HepG2 (cell line): Measurements from ENCODE around the gene CDH1. TPM values are rescaled to one million over a fixed set of nuclear protein-coding genes. Genes with fewer than 3 reads are reported as not detected.

Experiments
- ATAC-seq: fragments of 200-7000 bp; cut with Tn5 transposase; 3 replicates; pipeline ENCODE4 v1.9.1; 2020; ENCODE audit warnings: mild to moderate bottlenecking, moderate library complexity
- BruUV-seq: library from RNA; stranded (reverse); fragments of 400-500 nt; replicated peaks from 2 replicates; lab custom pipeline; 2021; lab: Mats Ljungman, UMichigan
- CTCF ChIA-PET: fragments of 300-600 bp; formaldehyde crosslinking; extraction: SDS; loops from one replicate; lab custom pipeline; 2021; ENCODE audit warnings: low total read pairs, inconsistent platforms, low intra/inter-chr PET ratio; lab: Yijun Ruan, JAX
- POLR2A ChIA-PET: fragments of 350-600 bp; sonication (Branson Sonifier 250); formaldehyde crosslinking; loops from one replicate; lab custom pipeline; 2020; ENCODE audit warnings: antibody characterized with exemption, inconsistent platforms; lab: Yijun Ruan, JAX
- DNase-seq: peaks from one replicate; pipeline ENCODE4 v3.0.0-alpha.2; 2015; ENCODE audit warnings: low spot score
- FAIRE-seq: peaks from 3 replicates; lab custom pipeline; 2011; peaks lifted over from hg19 to GRCh38; lab: Jason Lieb, UNC
- H2AFZ ChIP-seq: one replicate; pipeline ENCODE4 v1.6.1; 2011; ENCODE audit warnings: low read length, inconsistent platforms
- H3K27ac ChIP-seq: fragments of 300-600 bp; 3 replicates; pipeline ENCODE4 v1.8.0; 2011; ENCODE audit warnings: mixed run types, mild to moderate bottlenecking, mixed read lengths, low read length, inconsistent platforms; ENCODE audit not compliant: insufficient read depth; ENCODE audit errors: extremely low read length
- H3K27me3 ChIP-seq, 2 experiments: fragments of 200-600 bp in 1 of 2; 2 replicates in 1 of 2; 3 replicates in 1 of 2; pipeline versions ENCODE4 v1.6.0 to v1.8.0; 2011; ENCODE audit warnings: low read length in 2 of 2, mild to moderate bottlenecking in 2 of 2, moderate library complexity in 2 of 2, inconsistent platforms in 1 of 2; ENCODE audit not compliant: insufficient read depth in 2 of 2, control insufficient read depth in 1 of 2
- H3K36me3 ChIP-seq, 2 experiments: fragments of 200-600 bp in 1 of 2; replicated peaks in 1 of 2; 2 replicates in 1 of 2; 3 replicates in 1 of 2; pipeline versions ENCODE4 v1.5.1 to v1.8.0; 2011; ENCODE audit warnings: low read length in 2 of 2, inconsistent platforms in 1 of 2; ENCODE audit not compliant: insufficient read depth in 2 of 2, control insufficient read depth in 1 of 2
- H3K4me1 ChIP-seq: 2 replicates; pipeline ENCODE4 v1.5.1; 2012; ENCODE audit warnings: low read length, inconsistent platforms; ENCODE audit not compliant: insufficient read depth
- H3K4me2 ChIP-seq: 2 replicates; pipeline ENCODE4 v1.6.0; 2011; ENCODE audit warnings: low read depth, low read length, inconsistent platforms
- H3K4me3 ChIP-seq, 3 experiments: fragments of 200-600 bp in 1 of 3; sonication (generic), shearing (Covaris generic) in 1 of 3; replicated peaks in 1 of 3; 2 replicates each; pipeline ENCODE4 v1.5.1; 2011 to 2016; ENCODE audit warnings: low read length in 3 of 3, inconsistent platforms in 2 of 3, low read depth in 2 of 3, mild to moderate bottlenecking in 2 of 3, control low read depth in 1 of 3, mixed read lengths in 1 of 3; ENCODE audit not compliant: insufficient read depth in 1 of 3
- H3K79me2 ChIP-seq: one replicate; pipeline ENCODE4 v1.6.1; 2011; ENCODE audit warnings: low read length, inconsistent platforms; ENCODE audit not compliant: insufficient read depth
- H3K9ac ChIP-seq: 2 replicates; pipeline ENCODE4 v1.6.0; 2011; ENCODE audit warnings: mild to moderate bottlenecking, low read depth, low read length, inconsistent platforms; ENCODE audit not compliant: insufficient read depth
- H3K9me3 ChIP-seq: 2 replicates; pipeline ENCODE4 v1.5.1; 2012; ENCODE audit warnings: mild to moderate bottlenecking, low read length
- H4K20me1 ChIP-seq: 2 replicates; pipeline ENCODE4 v1.6.0; 2011; ENCODE audit warnings: inconsistent platforms, mild to moderate bottlenecking, low read length, moderate library complexity; ENCODE audit not compliant: insufficient read depth
- FOXC1 ChIP-seq: sonication (generic); formaldehyde crosslinking; IDR thresholded peaks from 2 replicates; pipeline ENCODE4 v1.8.0; 2022; ENCODE audit warnings: mild to moderate bottlenecking, missing genetic modification reagents, borderline replicate concordance
- GATAD1 ChIP-seq: IDR thresholded peaks from 2 replicates; pipeline ENCODE4 v1.6.1; 2016; ENCODE audit warnings: missing genetic modification reagents, missing compliant biosample characterization
- HDAC2 ChIP-seq: sonication (generic); formaldehyde crosslinking; IDR thresholded peaks from 2 replicates; pipeline ENCODE4 v1.4.0; 2020; ENCODE audit warnings: missing genetic modification reagents
- HMG20B ChIP-seq: conservative IDR thresholded peaks from 2 replicates; pipeline ENCODE4 v1.6.1; 2016; ENCODE audit warnings: missing genetic modification reagents, missing compliant biosample characterization
- KLF11 ChIP-seq: IDR thresholded peaks from 2 replicates; pipeline ENCODE4 v1.6.1; 2016; ENCODE audit warnings: missing compliant biosample characterization
- MED1 ChIP-seq: sonication (generic); formaldehyde crosslinking; IDR thresholded peaks from 2 replicates; pipeline ENCODE4 v1.4.0; 2020; ENCODE audit warnings: missing genetic modification reagents
- RFX3 ChIP-seq: IDR thresholded peaks from 2 replicates; pipeline ENCODE4 v1.6.1; 2016; ENCODE audit warnings: missing biosample characterization, missing genetic modification reagents
- STAT5B ChIP-seq: sonication (generic); formaldehyde crosslinking; IDR thresholded peaks from 2 replicates; pipeline ENCODE4 v1.4.0; 2020; ENCODE audit warnings: missing genetic modification reagents
- THAP11 ChIP-seq: IDR thresholded peaks from 2 replicates; pipeline ENCODE4 v1.6.1; 2016; ENCODE audit warnings: missing biosample characterization, missing genetic modification reagents
- ZEB1 ChIP-seq: IDR thresholded peaks from 2 replicates; pipeline ENCODE4 v1.6.1; 2012; ENCODE audit warnings: mild to moderate bottlenecking, low read depth, inconsistent platforms; ENCODE audit not compliant: insufficient replicate concordance
- ZNF160 ChIP-seq: sonication (generic); formaldehyde crosslinking; IDR thresholded peaks from 2 replicates; pipeline ENCODE4 v1.8.0; 2022; ENCODE audit warnings: mild to moderate bottlenecking, inconsistent platforms, missing genetic modification reagents
- ZNF205 ChIP-seq: IDR thresholded peaks from 2 replicates; pipeline ENCODE4 v1.6.1; 2018; ENCODE audit warnings: missing biosample characterization, missing genetic modification reagents
- ZNF263 ChIP-seq: sonication (generic); formaldehyde crosslinking; IDR thresholded peaks from 2 replicates; pipeline ENCODE4 v1.4.0; 2020; ENCODE audit warnings: missing genetic modification reagents
- ZNF335 ChIP-seq: sonication (generic); formaldehyde crosslinking; IDR thresholded peaks from 2 replicates; pipeline ENCODE4 v1.4.0; 2020; ENCODE audit warnings: missing genetic modification reagents
- ZNF549 ChIP-seq: sonication (generic); formaldehyde crosslinking; IDR thresholded peaks from 2 replicates; pipeline ENCODE4 v1.5.0; 2020; ENCODE audit warnings: missing genetic modification reagents
- ZNF570 ChIP-seq: sonication (generic); formaldehyde crosslinking; IDR thresholded peaks from 2 replicates; pipeline ENCODE4 v1.4.0; 2020; ENCODE audit warnings: mild to moderate bottlenecking, missing genetic modification reagents, borderline replicate concordance
- WGBS: methylation state at CpG from one replicate; pipeline ENCODE4 v1.1.6; 2017; ENCODE audit warnings: low lambda C conversion rate; 5-methylcytosine and 5-hydroxymethylcytosine counted together
- in situ Hi-C: cut with HindIII; loops from 2 replicates; pipeline ENCODE4 v1.10.0; 2017; ENCODE audit warnings: low pct_unique_long_range_greater_than_20kb; ENCODE audit not compliant: extremely low pct_ligation_motif_present
- intact Hi-C: fragments of 100-400 bp; cut with micrococcal nuclease; formaldehyde crosslinking; loops from one replicate; pipeline ENCODE4 v1.10.0; 2022; ENCODE audit not compliant: unreplicated experiment
- polyA plus RNA-seq, 8 experiments: library from polyadenylated mRNA; depleted of rRNA in 3 of 8; stranded (reverse) in 7 of 8; unstranded in 1 of 8; fragments of >200 nt; fragmentation: Illumina TruSeq in 4 of 8; extraction: Trizol in 4 of 8; gene quantifications; 2 replicates each; pipeline versions ENCODE4 v1.2.1 to v1.2.3, GENCODE V29; 2011 to 2016; ENCODE audit warnings: low read depth in 4 of 8, missing spikeins in 1 of 8, mixed read lengths in 1 of 8; ENCODE audit not compliant: insufficient read depth in 1 of 8
- total RNA-seq, 5 experiments: library from RNA; depleted of rRNA; stranded (reverse); fragments of >200 nt; fragmentation: Illumina TruSeq; extraction: Trizol; gene quantifications; 2 replicates each; pipeline ENCODE4 v1.2.3, GENCODE V29; 2016; ENCODE audit warnings: low read depth in 1 of 5
- TF ChIP-seq, protein P1 (sequence below): sonication (generic); formaldehyde crosslinking; IDR thresholded peaks from 2 replicates; pipeline ENCODE4 v1.8.0; 2022; ENCODE audit warnings: mild to moderate bottlenecking, missing genetic modification reagents; ENCODE audit not compliant: insufficient replicate concordance
- TF ChIP-seq, protein P2 (sequence below): conservative IDR thresholded peaks from 2 replicates; pipeline ENCODE4 v1.6.1; 2018; ENCODE audit warnings: missing genetic modification reagents
- TF ChIP-seq, protein P3 (sequence below): IDR thresholded peaks from 2 replicates; pipeline ENCODE4 v1.6.1; 2018; ENCODE audit warnings: missing genetic modification reagents, mild to moderate bottlenecking, missing compliant biosample characterization
- TF ChIP-seq, protein P4 (sequence below): sonication (generic); formaldehyde crosslinking; IDR thresholded peaks from 2 replicates; pipeline ENCODE4 v1.4.0; 2020; ENCODE audit warnings: low read depth, mild to moderate bottlenecking, missing genetic modification reagents

The CDH1 gene
- total and polyA plus RNA-seq, 2 of the 13 experiments (the other 11 are each of a cell fraction or from before 2014, with no cell fraction given), result 0.95 to 9.8 TPM

DNA sequence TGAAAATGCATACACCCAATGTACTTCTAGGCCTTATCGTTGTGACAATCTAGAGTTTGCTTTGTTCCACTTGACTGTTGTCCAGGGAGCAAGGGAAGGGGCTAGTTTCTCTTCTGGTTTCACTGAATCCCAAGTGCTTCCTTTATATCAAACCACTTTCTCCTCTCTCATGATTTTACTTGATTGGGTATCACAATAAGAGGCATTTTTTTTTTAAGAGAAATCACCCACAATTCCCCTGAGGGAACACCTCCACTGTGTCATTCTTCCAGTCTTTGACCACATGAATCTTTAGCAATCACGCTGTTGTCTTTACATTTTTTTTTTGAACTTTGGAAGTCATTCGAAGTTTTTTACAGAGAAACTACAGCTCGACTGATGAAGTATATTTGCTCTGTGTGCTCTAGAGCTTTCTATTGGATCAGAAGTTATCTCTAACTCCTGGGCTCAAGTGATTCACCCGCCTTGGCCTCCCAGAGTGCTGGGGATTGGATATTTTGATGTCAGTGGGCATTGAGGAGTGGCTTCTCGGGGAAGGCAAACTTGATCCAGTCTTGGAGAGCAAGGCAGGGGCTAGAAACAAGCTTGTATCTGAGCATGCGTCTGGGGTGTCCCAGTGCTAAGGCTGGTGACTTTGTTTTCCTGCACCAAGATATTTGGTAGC lies 3.0 kb downstream of the CDH1 start:
- Histone ChIP-seq H3K9ac (peak overlapping the region; percentile 61), H4K20me1 (no peaks in the 10 kb centered on the region), H3K4me1 (peaks cover 91% of the 10 kb centered on the region), H3K27ac (peak overlapping the region; percentile 90), H3K4me2 (peak overlapping the region; percentile 80), H3K36me3 (no peaks in the 10 kb centered on the region), H3K4me3 (peak overlapping the region in 2 of 3 experiments; percentile 5 to 42; a peak in 3 of 6 replicates), H3K79me2 (no peaks in the 10 kb centered on the region), H3K9me3 (no peaks in the 10 kb centered on the region), H3K27me3 (peaks cover 1 to 26% of the 10 kb centered on the region in 2 experiments; a peak in 3 of 5 replicates), H2AFZ (no peak overlapping the region)
- in situ Hi-C loops, result loop anchor here (5.0 kb wide), 1 partner anchor 52 kb away; no protein-coding TSS in a partner anchor
- CTCF ChIA-PET, result no interaction called here
- POLR2A ChIA-PET, result interaction anchor here (0.8 to 7.0 kb wide), 14 partner anchors 9 to 212 kb away, joined by 3 to 134 read pairs (median 5); no protein-coding TSS in a partner anchor
- FAIRE-seq (peak; percentile 75), ATAC-seq (peak; percentile 55), DNase-seq (peak; percentile 90)
- no TSS peak for BruUV-seq
- intact Hi-C loops, result loop anchor here (5.0 kb wide), 1 partner anchor 1768 kb away; no protein-coding TSS in a partner anchor
- WGBS, result 2% methylated on average over 7 of the region's 7 CpGs
- TF ChIP-seq, protein P1, sequence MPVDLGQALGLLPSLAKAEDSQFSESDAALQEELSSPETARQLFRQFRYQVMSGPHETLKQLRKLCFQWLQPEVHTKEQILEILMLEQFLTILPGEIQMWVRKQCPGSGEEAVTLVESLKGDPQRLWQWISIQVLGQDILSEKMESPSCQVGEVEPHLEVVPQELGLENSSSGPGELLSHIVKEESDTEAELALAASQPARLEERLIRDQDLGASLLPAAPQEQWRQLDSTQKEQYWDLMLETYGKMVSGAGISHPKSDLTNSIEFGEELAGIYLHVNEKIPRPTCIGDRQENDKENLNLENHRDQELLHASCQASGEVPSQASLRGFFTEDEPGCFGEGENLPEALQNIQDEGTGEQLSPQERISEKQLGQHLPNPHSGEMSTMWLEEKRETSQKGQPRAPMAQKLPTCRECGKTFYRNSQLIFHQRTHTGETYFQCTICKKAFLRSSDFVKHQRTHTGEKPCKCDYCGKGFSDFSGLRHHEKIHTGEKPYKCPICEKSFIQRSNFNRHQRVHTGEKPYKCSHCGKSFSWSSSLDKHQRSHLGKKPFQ (CRISPR knock-in tag), result no peak
- no peak for TF ChIP-seq ZNF570 (CRISPR knock-in tag)
- peak; percentile 69 for TF ChIP-seq HDAC2 (CRISPR knock-in tag)
- TF ChIP-seq ZEB1, result no peak
- TF ChIP-seq FOXC1 (CRISPR knock-in tag), result 0 out of 2 replicates have a peak, but pooled peaks have one; percentile 51
- TF ChIP-seq, protein P2, sequence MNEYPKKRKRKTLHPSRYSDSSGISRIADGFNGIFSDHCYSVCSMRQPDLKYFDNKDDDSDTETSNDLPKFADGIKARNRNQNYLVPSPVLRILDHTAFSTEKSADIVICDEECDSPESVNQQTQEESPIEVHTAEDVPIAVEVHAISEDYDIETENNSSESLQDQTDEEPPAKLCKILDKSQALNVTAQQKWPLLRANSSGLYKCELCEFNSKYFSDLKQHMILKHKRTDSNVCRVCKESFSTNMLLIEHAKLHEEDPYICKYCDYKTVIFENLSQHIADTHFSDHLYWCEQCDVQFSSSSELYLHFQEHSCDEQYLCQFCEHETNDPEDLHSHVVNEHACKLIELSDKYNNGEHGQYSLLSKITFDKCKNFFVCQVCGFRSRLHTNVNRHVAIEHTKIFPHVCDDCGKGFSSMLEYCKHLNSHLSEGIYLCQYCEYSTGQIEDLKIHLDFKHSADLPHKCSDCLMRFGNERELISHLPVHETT (CRISPR knock-in tag), result no peak; the same call in 1 of the 2 replicates
- TF ChIP-seq THAP11 (CRISPR knock-in tag), result peak; percentile 33; the same call in 1 of the 2 replicates
- TF ChIP-seq HMG20B (CRISPR knock-in tag), result 0 out of 2 replicates have a peak, but pooled peaks have one; percentile 18
- TF ChIP-seq ZNF160 (CRISPR knock-in tag), result no peak
- peak; percentile 46; the same call in 1 of the 2 replicates for TF ChIP-seq MED1 (CRISPR knock-in tag)
- no peak for TF ChIP-seq STAT5B (CRISPR knock-in tag)
- no peak for TF ChIP-seq ZNF549 (CRISPR knock-in tag)
- TF ChIP-seq RFX3 (CRISPR knock-in tag), result no peak
- TF ChIP-seq ZNF263, result no peak
- TF ChIP-seq GATAD1 (CRISPR knock-in tag), result no peak
- TF ChIP-seq, protein P3, sequence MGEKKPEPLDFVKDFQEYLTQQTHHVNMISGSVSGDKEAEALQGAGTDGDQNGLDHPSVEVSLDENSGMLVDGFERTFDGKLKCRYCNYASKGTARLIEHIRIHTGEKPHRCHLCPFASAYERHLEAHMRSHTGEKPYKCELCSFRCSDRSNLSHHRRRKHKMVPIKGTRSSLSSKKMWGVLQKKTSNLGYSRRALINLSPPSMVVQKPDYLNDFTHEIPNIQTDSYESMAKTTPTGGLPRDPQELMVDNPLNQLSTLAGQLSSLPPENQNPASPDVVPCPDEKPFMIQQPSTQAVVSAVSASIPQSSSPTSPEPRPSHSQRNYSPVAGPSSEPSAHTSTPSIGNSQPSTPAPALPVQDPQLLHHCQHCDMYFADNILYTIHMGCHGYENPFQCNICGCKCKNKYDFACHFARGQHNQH (CRISPR knock-in tag), result peak; percentile 94
- TF ChIP-seq ZNF205 (CRISPR knock-in tag), result no peak
- TF ChIP-seq KLF11, result no peak
- TF ChIP-seq, protein P4, sequence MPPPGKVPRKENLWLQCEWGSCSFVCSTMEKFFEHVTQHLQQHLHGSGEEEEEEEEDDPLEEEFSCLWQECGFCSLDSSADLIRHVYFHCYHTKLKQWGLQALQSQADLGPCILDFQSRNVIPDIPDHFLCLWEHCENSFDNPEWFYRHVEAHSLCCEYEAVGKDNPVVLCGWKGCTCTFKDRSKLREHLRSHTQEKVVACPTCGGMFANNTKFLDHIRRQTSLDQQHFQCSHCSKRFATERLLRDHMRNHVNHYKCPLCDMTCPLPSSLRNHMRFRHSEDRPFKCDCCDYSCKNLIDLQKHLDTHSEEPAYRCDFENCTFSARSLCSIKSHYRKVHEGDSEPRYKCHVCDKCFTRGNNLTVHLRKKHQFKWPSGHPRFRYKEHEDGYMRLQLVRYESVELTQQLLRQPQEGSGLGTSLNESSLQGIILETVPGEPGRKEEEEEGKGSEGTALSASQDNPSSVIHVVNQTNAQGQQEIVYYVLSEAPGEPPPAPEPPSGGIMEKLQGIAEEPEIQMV (CRISPR knock-in tag), result no peak
- TF ChIP-seq ZNF335, result no peak
